Measurements from ENCODE around the gene CHFR.
"Not testable (repeated sequence)": the region's sequence is repeated elsewhere in the genome, so short reads cannot be mapped to it uniquely, and the experiment has no call there.

CHFR gene

DNA sequence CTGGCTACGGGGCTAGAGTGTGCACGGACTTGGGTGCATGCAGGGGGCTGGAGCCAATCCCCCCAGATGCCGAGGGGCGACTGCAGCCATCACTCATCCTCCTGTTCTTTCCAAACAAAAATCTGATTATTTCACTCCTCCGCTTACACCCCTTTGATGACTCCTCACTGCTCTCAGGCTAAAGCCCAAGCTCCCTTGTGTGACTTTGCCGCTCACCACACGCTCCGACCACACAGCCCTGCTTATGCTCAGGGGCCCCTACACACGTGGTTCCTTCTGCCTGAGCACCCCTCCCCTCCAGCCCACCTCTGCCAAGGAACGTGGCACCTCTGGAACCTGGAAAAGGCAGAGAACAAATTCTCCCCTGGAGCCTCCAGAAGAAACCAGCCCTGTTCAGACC lies 13.7 kb downstream of the CHFR start:
- no peak for DNase-seq

DNA sequence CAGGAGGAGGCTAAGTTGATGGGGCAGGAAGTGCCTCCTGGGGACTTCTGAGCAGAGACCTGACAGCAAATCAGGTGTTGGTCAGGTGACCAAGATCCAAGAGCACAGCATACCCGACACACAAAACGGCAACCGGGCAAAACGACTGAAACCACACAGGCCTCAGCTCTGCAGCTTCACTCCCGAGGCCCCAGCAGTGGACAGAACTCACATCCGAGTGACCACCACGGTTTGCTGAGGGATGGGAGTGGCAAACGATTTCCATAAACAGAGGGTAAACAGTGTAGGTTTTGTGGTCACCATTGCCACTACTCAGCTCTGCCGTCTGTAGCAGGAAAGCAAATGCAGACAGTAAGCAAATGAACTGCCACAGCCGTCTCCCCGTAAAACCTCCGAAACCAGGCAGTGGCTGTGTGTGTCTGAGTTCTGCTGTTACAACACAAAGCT lies 14.4 kb downstream of the CHFR start:
- peak in 2 of 5 donors; percentile 11 to 61 for DNase-seq

DNA sequence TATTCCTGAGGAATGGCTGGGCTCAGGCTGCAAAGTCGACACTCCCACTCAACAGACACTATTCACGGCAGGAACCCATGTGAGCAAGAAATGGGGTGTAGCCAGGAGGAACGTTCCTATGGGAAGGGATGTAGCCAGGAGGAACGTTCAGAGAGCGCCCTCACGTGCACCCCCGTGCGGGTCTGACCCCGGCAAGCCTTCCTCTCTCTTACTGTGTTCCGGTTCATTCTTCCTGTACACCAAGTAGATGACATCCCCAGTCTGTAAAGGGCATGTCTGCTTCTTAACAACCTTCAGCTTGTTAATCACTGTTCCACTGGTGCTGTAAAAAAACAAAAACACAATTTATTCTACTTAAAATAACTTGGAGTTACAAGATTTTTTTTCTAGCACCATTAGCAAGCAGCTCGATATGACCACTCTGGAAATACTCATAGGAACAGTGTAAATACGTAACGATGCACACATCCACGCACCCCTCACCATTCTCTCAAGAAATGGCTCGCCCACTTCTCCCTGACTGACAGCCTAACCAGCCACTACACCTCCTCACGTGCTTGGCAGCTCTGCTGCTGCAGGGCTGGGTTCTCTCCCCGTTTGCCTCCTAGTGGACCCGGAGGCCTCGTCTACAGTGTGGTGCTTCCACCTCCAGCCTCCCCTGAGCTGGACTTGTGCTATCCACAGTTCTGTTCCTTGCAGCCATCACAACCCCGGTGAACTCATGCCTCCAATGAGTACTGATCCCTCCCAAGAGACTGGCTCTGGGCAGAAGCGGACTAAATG lies 15.1 kb downstream of the CHFR start:
- no peak for DNase-seq

DNA sequence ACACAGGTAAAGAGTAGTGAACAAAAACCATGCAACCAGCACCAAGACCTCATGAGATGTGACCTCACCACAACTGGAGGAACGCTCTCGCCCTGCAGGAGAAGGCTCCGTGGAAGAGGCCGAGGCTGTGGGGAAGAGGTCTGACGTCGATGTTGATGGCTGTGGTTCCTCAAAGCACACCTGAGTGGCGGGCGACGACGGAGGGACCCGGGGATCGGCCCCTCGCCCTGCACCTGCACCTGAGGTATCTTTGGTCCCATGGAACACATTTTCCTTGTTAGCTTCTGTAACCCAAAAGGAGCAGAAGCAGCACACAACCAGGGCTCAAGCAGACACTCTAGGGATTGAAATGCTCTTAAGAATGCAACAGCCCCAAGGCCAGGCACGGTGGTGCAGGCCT lies 17.9 kb downstream of the CHFR start:
- no peak for DNase-seq

DNA sequence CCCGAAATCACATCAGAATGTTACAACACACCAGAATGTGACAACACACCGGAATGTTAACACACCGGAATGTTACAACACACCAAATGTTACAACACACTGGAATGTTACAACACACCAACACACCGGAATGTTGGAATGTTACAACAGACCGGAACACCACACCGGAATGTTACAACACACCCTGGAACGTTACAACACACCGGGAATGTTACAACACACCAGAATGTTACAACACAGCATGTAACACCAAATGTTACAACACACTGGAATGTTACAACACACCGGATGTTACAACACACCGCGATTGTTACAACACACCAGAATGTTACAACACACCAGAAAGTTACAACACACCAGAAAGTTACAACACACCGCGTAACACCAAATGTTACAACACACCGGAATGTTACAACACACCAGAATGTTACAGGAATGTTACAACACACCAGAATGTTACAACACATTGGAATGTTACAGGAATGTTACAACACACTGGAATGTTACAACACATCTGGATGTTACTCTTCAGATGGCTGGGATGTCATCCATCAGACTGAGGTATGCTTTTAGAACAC lies 21.1 kb downstream of the CHFR start:
- no peak for DNase-seq

DNA sequence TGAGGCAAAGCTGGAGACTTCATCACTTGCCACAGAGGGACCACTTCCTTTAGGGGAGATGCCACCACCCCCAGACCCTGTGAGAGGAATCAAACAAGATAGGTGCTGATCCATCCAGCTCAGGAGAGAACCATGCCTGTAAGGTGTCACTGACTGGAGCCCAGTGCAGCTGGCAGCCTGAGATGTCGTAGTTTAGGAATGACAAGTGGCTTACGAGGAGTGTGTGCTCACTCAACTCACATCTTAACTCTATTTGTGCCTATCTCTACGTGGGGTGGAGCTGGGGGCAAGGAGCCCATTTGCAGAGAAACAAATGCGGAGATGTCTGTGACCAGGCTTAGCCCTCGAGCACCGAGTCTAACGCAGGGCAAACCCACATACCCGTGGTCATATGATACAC lies 25.8 kb downstream of the CHFR start:
- no peak for DNase-seq

DNA sequence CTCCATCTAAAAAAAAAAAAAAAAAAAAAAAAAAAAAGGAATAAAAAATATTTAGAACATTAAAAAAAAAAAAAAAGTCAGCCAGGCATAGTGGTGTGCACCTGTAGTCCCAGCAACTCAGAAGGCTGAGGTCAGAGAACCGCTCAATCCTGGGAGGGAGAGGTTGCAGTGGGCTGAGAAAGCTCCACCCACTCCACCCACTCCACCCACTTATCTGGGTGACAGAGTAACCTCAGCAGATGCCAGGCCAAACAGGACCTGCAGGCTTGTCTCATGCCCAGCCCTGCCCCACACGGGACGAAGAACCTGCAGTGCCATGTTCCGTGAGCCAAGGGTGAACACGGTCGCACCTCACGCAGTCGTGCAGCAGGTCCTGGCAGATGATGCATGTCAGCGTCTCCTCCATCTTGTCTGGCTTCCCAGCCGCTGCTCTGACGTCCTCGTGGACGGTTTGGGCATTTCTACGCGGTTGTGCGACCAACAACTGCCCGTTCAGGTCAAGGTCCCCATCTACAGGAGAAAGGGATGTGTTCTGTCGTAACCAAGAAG lies 28.6 kb downstream of the CHFR start:
- no peak for DNase-seq

DNA sequence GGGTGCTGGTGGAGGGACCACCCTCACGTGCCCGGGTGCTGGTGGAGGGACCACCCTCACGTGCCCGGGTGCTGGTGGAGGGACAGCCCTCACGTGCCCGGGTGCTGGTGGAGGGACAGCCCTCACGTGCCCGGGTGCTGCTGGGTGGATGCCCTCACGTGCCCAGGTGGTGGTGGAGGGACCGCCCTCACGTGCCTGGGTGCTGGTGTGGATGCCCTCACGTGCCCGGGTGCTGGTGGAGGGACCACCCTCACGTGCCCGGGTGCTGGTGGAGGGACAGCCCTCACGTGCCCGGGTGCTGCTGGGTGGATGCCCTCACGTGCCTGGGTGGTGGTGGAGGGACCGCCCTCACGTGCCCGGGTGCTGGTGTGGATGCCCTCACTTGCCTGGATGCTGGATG lies 30.4 kb downstream of the CHFR start:
- DNase-seq = not testable (repeated sequence)

DNA sequence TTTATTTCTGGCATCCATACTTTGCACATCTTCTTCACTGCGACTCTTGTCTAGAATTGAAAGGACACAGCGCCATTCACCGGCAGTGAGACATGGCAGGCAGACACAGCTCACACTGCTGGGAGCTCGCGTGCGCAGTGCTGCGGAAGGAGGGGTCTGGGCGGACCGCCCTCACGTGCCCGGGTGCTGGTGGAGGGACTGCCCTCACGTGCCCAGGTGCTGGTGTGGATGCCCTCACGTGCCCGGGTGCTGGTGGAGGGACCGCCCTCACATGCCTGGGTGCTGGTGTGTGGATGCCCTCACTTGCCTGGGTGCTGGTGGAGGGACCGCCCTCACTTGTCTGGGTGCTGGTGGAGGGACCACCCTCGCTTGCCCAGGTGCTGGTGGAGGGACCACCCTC lies 30.8 kb downstream of the CHFR start:
- DNase-seq = no peak

DNA sequence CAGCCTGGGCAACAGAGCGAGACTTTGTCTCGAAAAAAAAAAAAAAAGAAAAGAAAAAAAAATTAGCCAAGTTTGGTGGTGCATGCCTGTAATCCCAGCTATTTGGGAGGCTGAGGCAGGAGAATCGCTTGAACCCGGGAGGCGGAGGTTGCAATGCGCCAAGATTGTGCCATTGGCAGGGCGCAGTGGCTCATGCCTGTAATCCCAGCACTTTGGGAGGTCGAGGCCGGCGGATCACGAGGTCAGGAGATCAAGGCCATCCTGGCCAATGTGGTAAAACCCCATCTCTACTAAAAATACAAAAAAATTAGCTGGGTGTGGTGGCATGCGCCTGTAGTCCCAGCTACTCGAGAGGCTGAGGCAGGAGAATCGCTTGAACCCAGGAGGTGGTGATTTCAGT lies 32.2 kb downstream of the CHFR start:
- DNase-seq = not testable (repeated sequence)

DNA sequence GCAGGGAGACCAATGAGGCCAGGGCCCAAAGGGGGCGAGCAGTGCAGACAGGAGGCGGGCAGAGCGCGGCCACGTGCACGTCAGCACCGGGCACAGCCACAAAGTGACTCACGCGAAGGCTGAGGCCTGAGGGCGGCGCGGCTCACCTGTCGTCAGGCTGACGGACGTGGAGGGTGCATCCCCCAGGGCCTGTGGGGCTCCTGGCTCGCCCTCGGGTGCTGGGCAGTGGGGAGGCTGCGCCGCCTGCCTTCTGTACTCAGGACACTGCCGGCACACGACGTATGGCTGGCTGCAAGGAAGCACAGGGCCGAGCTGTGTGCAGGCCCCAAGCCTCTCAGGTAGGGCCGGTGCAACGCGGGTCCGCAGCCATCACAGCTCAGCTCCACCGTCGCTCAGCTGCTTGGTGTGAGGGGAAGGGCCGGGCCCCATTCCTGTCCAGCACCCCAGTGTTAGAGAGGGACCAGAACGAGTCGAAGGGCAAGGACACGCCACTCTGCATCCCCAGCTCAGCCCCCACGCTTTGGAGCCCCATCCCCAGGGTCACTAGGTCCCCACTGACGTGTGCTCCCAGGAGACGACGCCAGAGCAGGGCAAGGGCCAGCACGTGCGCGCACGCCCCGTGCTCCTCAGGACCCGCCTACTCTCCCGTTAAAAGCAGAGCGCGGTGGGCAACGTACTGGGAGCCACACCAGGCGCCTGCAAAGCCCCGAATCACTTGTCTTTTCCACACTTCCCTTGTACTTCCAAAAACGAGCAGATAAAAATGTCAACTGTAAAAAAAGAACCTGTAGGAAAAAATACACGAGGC lies 33.9 kb downstream of the CHFR start:
- no peak for DNase-seq

DNA sequence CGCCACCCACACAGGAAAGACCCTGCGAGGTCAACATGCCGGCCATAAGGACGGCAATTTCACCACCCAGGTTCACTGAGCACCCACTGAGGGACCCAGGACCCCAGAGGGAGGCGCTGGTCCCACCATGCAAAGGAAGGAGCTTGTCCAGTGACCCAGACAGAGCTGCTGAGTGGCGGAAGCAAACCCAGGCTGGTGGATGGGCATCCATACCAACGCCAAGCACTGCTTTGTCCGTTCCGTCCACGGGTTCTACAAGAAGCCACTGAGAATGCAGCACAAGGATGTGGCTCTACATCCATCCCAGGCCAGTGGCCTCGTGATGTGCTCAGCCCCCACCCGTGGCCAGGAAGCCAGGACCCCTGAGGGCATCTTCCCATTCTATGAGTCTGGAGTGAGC lies 34.9 kb downstream of the CHFR start:
- DNase-seq = no peak

DNA sequence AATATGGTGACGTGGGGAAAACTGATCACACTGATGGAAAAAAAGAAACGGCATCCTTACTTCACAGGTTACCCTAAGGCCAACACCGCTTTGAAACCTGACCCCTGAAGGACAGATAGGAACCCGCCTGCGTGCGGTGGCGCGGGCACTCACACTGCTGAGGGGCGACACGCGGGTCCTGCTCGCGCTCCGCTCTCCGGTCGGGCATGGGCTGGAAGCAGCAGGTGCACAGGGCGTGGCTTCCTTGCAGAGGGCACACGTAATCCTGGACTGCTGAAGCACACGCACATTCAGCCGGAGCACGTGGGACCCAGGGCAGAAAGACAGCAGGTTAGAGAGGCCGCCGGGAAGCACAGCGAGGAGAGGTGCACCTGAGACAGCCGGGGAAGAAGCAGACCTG lies 35.9 kb downstream of the CHFR start:
- DNase-seq = no peak

DNA sequence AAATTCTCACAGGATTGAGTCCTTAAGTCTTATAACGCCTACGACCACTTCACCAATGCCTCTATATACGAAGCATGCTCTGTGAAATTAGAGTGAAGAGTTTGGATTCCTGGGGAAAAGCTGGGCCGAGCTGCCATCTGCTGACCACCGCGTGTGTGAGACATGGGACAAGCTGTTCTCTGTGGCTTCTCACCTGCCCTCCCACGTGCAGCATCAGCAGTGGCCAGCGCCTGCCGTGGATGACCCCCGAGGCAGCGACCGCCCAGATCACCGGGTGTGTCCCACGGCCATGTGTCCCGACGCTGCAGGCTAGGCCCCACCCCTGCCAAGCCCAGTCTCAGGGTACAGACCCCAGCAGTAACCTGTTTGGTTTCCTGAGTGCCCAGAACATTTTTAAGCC lies 37.1 kb downstream of the CHFR start:
- no peak for DNase-seq

DNA sequence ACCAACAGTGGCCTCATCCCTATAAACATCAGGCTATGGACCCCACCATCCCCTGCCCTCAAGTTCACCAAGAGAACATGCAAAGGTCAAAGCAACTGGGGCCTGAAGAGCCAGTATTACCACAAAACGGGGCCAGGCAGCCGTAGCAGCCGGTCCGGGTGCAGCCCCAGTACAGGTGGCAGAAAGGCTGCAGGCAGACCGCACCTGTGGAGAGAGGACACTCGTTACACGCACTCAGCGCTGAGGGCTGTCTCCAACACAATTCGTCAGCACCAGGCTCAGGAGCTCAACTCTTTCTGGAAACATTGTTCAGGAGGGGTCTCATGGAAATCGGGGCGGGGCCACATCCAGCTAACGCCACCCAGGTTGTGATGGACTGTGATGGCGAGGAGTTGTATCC lies 38.9 kb downstream of the CHFR start:
- no peak for DNase-seq

DNA sequence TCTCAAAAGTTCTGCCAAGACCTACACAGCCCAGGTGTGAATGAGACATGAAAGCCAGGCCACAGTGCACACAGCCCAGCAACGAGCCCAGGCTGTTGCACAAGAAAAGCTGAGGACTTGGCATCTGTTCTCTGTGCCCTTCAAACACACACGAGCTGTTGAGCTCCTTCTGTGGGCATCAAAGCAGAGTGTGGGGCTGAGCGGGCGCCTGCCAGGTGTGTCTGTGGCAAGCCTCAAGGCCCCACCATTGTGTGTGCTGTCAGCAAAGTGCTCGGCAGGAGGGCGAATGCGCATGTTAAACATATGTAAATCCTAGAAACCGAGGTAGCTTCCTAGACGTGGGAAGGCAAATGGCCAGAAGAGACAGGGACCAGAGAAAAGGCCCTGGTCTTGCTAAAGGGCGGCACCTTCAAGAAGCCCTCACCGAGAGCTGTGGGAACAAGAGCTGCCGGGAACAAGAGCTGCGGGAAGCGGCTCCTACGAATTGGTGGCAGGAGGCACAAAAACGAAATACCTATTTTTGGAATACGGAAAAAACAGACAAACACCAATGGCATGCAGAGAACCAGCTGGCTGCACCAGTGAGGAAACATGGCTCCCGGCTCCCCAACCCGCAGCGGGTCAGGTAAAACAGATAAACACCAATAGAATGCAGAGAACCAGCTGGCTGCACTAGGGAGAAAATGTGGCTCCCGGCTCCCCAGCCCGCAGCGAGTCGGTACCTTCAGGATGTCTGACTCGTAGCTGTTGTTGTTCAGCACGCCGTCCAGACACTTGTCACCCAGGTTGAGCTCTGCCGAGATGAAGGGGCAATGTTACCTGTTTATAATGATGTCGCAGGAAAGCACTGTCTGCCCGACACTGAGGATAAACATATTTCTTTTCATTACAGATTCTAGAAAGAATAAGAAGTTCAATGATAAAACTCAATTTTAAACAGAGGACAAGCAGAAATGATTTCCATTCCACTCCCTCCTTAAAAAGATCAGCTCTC lies 39.7 kb downstream of the CHFR start:
- DNase-seq = no peak

DNA sequence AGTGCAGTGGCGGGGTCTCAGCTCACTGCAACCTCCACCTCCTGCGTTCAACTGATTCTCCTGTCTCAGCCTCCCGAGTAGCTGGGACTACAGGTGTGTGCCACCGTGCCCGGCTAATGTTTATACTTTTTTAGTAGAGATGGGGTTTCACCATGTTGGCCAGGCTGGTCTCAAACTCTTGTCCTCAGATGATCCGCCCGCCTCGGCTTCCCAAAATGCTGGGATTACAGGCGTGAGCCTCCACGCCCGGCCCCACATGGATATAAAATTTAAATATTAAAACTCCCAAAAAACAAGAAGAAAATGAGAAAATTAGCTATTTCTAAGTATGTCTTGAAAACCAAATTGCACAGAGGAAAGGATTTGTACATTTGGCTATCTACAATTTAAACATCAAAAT lies 42.7 kb downstream of the CHFR start:
- not testable (repeated sequence) for DNase-seq

DNA sequence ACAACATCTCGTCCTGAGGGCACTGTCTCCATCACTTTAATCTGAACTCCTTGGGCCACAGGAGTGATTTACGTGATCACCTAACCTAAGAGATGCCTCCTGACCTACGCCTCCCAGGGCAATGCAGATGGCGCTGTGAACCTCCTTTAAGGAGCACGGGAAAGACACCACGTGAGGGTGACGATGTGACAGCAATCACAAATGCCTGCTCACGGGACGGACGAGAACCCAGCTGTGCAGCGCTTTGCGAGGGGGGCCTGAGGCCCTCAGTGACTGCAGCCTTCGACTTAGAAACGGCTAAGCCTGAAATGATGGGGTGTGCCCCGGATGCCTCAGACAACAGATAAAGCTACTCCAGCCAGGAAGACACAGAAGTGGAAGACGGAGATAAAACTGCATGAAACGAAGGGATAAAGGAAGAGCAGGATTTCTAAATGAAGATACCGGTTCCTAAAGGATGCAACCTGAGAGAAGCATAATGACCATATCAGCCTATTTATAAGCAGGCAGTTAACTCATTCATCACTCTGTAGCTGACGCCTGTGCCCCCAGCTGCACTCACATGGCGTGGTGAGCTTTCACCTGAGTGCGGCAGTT lies 44.9 kb downstream of the CHFR start:
- no peak for DNase-seq

DNA sequence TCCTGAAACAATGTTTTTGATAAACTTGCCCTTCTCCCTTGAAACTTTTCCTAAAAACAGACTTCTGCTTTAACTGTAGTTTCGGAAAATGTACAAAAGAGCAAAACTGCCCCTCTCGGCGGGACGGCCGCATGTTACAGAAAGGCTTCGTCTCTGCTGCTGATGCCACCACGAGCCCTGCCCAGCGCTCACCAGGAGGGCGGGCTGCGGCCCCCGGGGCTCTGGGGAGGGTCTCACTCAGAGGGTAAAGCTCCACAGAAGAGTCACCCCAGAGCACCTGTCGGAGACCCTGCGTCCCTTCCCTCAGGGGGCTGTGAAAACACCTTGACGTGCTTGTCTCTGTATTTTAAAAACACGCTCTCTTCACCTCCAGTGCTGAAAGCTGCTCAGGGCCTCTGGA lies 46.3 kb downstream of the CHFR start:
- DNase-seq = no peak

DNA sequence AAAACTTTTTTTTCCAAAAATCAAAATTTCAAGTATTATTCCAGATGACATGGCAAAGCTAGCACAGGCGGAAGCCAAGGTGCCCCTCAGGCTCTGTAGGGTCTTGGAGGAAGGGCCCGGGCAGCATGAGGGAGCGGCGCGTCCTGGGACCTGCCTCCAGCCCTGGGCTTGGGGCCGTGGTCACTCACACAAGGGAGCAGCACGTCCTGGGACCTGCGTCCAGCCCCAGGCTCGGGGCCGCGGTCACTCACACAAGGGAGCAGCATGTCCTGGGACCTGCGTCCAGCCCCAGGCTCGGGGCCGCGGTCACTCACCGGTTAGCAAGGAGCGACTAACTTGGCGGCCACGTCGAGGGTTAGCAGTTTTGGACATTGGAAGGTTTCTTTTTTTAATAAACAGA lies 46.9 kb downstream of the CHFR start:
- no peak for DNase-seq

DNA sequence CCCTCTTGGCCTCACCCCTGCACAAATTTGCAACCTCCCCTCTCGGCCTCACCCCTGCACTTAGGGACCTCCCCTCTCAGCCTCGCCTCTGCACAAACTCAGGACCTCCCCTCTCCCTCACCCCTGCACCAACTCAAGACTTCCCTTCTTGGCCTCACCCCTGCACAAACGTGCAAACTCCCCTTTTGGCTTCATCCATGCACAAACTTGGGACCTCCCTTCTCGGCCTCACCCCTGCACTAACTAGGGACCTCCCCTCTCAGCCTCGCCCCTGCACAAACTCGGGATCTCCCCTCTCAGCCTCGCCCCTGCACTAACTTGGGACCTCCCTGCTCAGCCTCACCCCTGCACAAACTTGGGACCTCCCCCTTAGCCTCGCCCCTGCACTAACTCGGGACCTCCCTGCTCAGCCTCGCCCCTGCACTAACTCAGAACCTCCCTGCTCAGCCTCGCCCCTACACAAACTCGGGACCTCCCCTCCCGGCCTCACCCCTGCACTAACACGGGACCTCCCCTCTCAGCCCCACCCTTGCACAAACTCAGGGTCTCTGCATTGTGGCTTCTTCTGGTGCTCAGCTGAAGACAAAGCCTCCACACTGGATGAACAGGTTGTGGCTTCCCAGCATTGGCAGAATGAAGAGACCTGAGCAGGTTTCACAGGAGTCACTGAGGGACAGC lies 47.7 kb downstream of the CHFR start:
- no peak for DNase-seq
